ENCODE results near the gene ADORA2A.

ADORA2A gene

GRCh38 chr22:24403346-24403745 is 24.1 kb upstream of the ADORA2A start:
- no peak for DNase-seq (ENCODE audit: low read depth, low spot score)

GRCh38 chr22:24404561-24405275 is 22.7 kb upstream of the ADORA2A start:
- no peak for DNase-seq (ENCODE audit: low read depth, low spot score)

GRCh38 chr22:24405631-24406321 is 21.6 kb upstream of the ADORA2A start:
- no peak for DNase-seq (ENCODE audit: low read depth, low spot score)

GRCh38 chr22:24406322-24407277 is 20.8 kb upstream of the ADORA2A start:
- no peak for DNase-seq (ENCODE audit: low read depth, low spot score)

- DNase-seq (ENCODE audit: low read depth, low spot score) = no peak
Observed at GRCh38 chr22:24407278-24407665, 20.1 kb upstream of the ADORA2A start.

GRCh38 chr22:24407884-24408283 is 19.5 kb upstream of the ADORA2A start:
- no peak for DNase-seq (ENCODE audit: low read depth, low spot score)

GRCh38 chr22:24408630-24409029 is 18.8 kb upstream of the ADORA2A start:
- no peak for DNase-seq (ENCODE audit: low read depth, low spot score)

GRCh38 chr22:24409707-24410106 is 17.7 kb upstream of the ADORA2A start:
- no peak for DNase-seq (ENCODE audit: low read depth, low spot score)

- no peak for DNase-seq (ENCODE audit: low read depth, low spot score)
Observed at GRCh38 chr22:24410110-24410856, 17.1 kb upstream of the ADORA2A start.

- no peak for DNase-seq (ENCODE audit: low read depth, low spot score)
Observed at GRCh38 chr22:24411256-24412004, 16.0 kb upstream of the ADORA2A start.

- no peak for DNase-seq (ENCODE audit: low read depth, low spot score)
Observed at GRCh38 chr22:24412274-24412673, 15.1 kb upstream of the ADORA2A start.

GRCh38 chr22:24413271-24413670 is 14.1 kb upstream of the ADORA2A start:
- DNase-seq (ENCODE audit: low read depth, low spot score) = no peak

- no peak for DNase-seq (ENCODE audit: low read depth, low spot score)
Observed at GRCh38 chr22:24413736-24414385, 13.5 kb upstream of the ADORA2A start.

- no peak for DNase-seq (ENCODE audit: low read depth, low spot score)
Observed at GRCh38 chr22:24414523-24414922, 12.9 kb upstream of the ADORA2A start.

- DNase-seq (ENCODE audit: low read depth, low spot score) = no peak
Observed at GRCh38 chr22:24414984-24415945, 12.1 kb upstream of the ADORA2A start.

GRCh38 chr22:24416095-24416494 is 11.3 kb upstream of the ADORA2A start:
- DNase-seq (ENCODE audit: low read depth, low spot score) = no peak

- no peak for DNase-seq (ENCODE audit: low read depth, low spot score)
Observed at GRCh38 chr22:24416611-24417010, 10.8 kb upstream of the ADORA2A start.

- DNase-seq (ENCODE audit: low read depth, low spot score) = no peak
Observed at GRCh38 chr22:24417200-24417599, 10.2 kb upstream of the ADORA2A start.
